ENCODE data around the gene SH3BGRL2. TPM values are rescaled to one million over a fixed set of nuclear protein-coding genes. Genes with fewer than 3 reads are reported as not detected.

SH3BGRL2 gene
- total and polyA plus RNA-seq, 11 donors, result 2.5 to 14.1 (median 5.6) TPM

DNA sequence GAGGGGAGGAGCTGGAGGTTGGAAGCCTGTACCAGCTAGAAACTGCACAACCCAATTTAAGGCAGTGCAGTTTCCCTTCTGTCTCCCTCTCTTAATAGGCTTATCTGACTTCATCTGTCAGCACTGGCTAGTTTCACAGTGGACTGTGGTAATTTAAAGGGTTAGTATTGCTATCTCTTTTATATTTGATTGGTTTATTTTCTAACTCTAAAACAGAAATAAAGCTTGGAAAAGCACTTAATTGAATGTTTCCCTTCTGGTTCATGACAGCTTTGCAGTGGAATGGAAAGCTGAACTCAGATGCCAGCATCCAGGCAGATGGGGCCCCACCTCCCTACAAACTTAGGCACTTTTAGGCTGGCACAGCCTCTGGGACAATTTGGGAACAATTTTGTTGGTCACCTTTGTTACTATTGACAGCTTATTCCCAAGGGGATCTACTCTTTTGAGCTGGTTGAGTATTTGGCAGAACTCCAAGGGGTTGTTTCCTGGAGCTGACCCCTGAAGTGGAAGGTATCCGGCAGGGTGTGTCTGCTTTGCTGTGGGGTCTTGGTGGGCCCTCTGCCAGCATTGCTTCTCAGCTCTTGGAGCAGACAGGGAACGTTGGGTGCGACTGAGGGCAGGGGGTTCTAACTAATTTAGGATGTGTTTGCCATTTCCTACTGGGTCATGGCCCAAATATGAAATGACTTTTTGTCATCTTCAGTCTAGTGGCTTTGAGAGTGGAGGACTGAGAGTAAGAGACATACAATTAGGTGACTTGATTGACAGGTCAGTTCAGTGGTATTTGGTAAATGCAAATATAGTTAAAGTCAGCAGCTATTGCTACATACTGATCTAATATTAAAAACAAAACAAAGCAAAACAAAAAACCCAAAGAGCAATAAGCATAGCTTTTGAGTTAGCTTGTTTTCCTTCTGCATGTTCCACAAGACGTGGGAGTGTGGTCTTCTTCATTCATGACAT, 9.3 kb downstream of the SH3BGRL2 start:
- 49 to 70% (median 60%) methylated on average over 4 of the region's 4 CpGs for WGBS, 4 donors
- peak; percentile 30 to 73 (median 49) for DNase-seq
- peak in 3 of 4 donors; percentile 33 to 75 (median 54) for ATAC-seq

GRCh38 chr6:79646006-79646405, 14.9 kb downstream of the SH3BGRL2 start:
- Histone ChIP-seq H3K4me3 (no peak overlapping the region), H3K9me3 (no peaks in the 10 kb centered on the region), H3K27ac (no peak overlapping the region), H3K36me3 (no peaks in the 10 kb centered on the region), H3K4me1 (peaks cover 0 to 32% (median 17%) of the 10 kb centered on the region in 12 donors), H3K27me3 (no peaks in the 10 kb centered on the region)
- TF ChIP-seq, protein P1, sequence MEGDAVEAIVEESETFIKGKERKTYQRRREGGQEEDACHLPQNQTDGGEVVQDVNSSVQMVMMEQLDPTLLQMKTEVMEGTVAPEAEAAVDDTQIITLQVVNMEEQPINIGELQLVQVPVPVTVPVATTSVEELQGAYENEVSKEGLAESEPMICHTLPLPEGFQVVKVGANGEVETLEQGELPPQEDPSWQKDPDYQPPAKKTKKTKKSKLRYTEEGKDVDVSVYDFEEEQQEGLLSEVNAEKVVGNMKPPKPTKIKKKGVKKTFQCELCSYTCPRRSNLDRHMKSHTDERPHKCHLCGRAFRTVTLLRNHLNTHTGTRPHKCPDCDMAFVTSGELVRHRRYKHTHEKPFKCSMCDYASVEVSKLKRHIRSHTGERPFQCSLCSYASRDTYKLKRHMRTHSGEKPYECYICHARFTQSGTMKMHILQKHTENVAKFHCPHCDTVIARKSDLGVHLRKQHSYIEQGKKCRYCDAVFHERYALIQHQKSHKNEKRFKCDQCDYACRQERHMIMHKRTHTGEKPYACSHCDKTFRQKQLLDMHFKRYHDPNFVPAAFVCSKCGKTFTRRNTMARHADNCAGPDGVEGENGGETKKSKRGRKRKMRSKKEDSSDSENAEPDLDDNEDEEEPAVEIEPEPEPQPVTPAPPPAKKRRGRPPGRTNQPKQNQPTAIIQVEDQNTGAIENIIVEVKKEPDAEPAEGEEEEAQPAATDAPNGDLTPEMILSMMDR (IDR thresholded peaks at IDR 0.05), result peak in 1 of 12 donors; percentile 12
- TF ChIP-seq POLR2A (IDR thresholded peaks at IDR 0.05), result no peak
- intact Hi-C loops (cut with DNase I), result no loop called here
- no peak for DNase-seq
- 52 to 59% (median 57%) methylated on average over 3 of the region's 3 CpGs for WGBS, 4 donors
- no peak for ATAC-seq

More for the DNA sequence above, 9.3 kb downstream of the SH3BGRL2 start:
- Histone ChIP-seq H3K27me3 (no peaks in the 10 kb centered on the region), H3K27ac (peak overlapping the region in 11 of 12 donors; percentile 7 to 44 (median 29)), H3K4me1 (peaks cover 0 to 20% (median 9%) of the 10 kb centered on the region in 12 donors), H3K36me3 (no peaks in the 10 kb centered on the region), H3K9me3 (no peaks in the 10 kb centered on the region), H3K4me3 (no peak overlapping the region)
- intact Hi-C loops (cut with DNase I), result no loop called here
- TF ChIP-seq, protein P1 (IDR thresholded peaks at IDR 0.05), result no peak
- no peak for TF ChIP-seq POLR2A (IDR thresholded peaks at IDR 0.05)

- Histone ChIP-seq H3K27ac (no peak overlapping the region), H3K4me1 (peaks cover 0 to 38% (median 20%) of the 10 kb centered on the region in 12 donors), H3K9me3 (no peaks in the 10 kb centered on the region), H3K27me3 (no peaks in the 10 kb centered on the region), H3K36me3 (no peaks in the 10 kb centered on the region), H3K4me3 (no peak overlapping the region)
- no peak for TF ChIP-seq POLR2A (IDR thresholded peaks at IDR 0.05)
- TF ChIP-seq, protein P1 (IDR thresholded peaks at IDR 0.05), result no peak
- DNase-seq (no peak), ATAC-seq (no peak)
- intact Hi-C loops (cut with DNase I), result no loop called here
These were observed 15.4 kb downstream of the SH3BGRL2 start for GRCh38 chr6:79646561-79646960.

DNA sequence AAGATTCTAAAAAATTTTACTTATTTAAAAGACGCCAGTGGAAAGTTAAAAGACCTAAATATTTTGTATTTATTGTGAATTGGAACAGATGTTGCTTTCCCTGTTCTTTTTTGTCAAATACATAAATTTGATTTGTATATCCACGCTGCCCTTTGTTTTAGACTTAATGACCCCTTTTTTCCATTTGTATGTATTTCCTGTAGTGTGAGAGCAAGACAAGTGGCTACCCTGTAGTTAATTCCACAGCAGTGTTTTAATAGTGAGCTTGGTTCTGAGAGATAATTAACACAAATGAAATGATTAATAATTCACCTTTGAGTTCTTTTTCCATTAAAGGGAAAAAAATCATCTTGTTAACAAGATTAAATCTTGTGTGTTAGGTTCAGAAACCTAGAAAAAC, 16.6 kb downstream of the SH3BGRL2 start:
- TF ChIP-seq POLR2A (IDR thresholded peaks at IDR 0.05), result no peak
- TF ChIP-seq, protein P1 (IDR thresholded peaks at IDR 0.05), result no peak
- Histone ChIP-seq H3K27me3 (no peaks in the 10 kb centered on the region), H3K4me1 (peaks cover 0 to 40% (median 20%) of the 10 kb centered on the region in 12 donors), H3K36me3 (no peaks in the 10 kb centered on the region), H3K4me3 (no peak overlapping the region), H3K27ac (peak overlapping the region in 2 of 12 donors; percentile 27 to 30), H3K9me3 (no peaks in the 10 kb centered on the region)
- ATAC-seq (no peak), DNase-seq (no peak)
- intact Hi-C loops (cut with DNase I), result no loop called here
- WGBS, 4 donors, result 73 to 83% (median 81%) methylated on average over 2 of the region's 2 CpGs

Data from heart left ventricle (tissue), 16 donors.